ENCODE results near the gene DSCAM.

Gene DSCAM

DNA sequence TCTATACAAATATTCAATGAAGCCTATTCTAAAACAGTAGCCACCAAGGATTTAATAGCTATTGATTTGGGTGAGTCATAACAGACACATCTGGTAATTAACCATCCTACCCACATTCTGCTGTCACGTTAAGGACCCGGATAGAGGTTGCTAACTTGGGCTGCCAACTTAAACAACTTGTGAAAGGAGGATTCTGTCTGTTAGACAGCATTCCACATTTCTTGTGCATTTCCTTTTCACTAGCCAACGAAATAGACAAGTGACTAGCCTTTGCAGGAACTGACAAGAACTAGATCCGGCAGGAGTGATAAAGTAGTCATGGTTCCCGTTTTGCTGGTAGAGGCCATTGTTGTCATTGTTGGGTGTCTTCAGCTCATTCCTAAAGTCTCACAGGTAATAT is 9.5 kb downstream of the DSCAM start:
- DNase-seq (ENCODE audit: low spot score): no peak

DNA sequence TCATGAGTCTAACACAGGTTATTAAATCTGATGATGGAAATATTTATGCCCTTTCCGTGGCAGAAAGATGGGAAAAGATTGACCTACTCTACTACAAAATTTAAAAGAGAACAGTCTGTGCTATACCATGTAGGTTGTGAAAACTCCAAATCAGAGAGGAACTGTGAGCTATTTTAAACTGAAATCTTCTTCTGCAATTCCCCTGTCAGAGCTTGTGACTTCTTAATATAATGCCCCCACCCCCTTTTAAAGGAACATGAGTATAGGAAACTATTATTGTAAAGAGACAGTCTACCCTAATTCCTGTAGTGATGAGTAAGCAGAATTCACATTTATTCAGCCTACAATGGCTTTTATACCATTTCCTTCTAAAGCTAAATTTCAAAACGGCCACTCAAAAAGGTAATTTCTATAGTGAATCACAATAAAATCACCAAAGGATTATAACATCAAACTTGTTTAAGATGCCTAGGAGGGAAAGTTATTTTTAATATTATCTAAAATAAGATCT is 11.7 kb downstream of the DSCAM start:
- DNase-seq (ENCODE audit: low spot score): no peak

DNA sequence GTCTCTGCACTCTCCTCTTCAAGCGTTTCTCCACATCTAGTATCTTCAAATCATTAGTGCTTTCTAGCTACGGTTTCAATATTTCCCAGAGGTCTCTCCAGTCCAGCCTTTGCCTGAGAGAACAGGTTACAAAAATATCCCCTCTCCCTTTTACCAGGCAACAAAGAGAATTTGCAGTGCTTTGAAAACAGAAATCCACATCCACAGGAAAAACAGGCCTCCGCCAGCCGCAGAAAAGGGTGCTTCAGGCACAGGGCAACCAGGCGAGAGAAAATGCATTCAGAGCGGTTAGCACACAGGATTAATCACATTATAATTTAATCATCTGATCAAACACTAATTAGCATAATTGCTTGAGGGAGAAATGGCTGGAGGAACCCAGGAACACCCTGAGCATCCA is 13.8 kb downstream of the DSCAM start:
- no peak for DNase-seq (ENCODE audit: low spot score)

GRCh38 chr21:40832316-40832715 is 14.6 kb downstream of the DSCAM start:
- DNase-seq (ENCODE audit: low spot score): no peak

DNA sequence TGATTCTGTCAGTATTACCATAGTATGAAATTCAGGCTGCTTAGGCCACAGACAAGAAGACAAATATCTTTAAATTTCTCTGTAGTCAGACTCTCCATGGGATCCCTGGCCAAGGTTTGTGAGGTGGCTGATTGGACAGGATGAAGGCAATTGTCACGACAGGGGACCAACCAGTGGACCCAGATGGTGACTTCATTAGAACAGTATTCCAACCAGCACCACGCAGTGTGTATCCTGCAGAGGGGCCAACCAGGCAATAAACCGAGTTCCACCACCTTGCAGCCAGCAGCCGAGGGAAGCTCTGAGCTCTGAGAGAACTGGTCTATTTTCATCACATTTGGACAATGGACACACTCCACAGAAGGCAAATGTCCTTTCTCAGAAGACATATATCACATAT is 16.1 kb downstream of the DSCAM start:
- peak; percentile 9 for DNase-seq (ENCODE audit: low spot score)

DNA sequence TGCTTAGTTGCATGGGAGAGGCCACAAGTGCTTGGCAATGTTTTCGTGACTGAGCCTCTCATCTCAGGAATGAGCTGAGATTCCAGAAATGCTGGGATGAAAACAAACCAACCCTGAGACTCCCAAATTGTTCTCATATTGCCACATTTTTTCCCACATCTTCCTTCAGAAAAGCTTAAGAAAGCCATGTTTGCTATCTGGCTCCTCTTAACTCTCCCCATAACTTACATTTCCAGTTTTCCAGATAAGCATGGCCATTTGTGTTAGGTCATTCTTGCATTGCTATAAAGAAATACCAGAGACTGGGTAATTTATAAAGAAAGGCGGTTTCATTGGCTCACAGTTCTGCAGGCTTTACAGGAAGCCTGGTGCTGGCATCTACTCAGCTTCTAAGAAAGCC is 17.2 kb downstream of the DSCAM start:
- no peak for DNase-seq (ENCODE audit: low spot score)

GRCh38 chr21:40829308-40829707 is 17.6 kb downstream of the DSCAM start:
- DNase-seq (ENCODE audit: low spot score): no peak

DNA sequence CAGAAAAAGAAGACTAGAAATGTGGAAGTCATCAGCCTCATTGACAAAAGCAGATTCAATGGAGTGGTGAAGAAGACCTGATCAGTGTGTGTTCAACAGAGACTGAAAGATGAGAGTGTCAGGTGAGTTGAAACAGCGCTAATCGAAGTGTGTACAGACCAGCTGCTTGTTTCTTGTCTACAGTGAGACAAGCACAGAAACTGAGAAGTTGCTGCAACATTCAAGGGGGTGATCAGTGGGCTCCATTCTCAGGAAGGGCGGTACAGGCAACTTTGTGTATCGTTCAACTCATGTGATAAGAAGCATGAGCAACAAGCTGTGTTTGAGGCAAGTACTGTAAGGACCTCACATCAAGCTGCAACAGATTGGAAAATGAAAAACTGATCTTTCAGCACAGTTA is 19.4 kb downstream of the DSCAM start:
- DNase-seq (ENCODE audit: low spot score): no peak

DNA sequence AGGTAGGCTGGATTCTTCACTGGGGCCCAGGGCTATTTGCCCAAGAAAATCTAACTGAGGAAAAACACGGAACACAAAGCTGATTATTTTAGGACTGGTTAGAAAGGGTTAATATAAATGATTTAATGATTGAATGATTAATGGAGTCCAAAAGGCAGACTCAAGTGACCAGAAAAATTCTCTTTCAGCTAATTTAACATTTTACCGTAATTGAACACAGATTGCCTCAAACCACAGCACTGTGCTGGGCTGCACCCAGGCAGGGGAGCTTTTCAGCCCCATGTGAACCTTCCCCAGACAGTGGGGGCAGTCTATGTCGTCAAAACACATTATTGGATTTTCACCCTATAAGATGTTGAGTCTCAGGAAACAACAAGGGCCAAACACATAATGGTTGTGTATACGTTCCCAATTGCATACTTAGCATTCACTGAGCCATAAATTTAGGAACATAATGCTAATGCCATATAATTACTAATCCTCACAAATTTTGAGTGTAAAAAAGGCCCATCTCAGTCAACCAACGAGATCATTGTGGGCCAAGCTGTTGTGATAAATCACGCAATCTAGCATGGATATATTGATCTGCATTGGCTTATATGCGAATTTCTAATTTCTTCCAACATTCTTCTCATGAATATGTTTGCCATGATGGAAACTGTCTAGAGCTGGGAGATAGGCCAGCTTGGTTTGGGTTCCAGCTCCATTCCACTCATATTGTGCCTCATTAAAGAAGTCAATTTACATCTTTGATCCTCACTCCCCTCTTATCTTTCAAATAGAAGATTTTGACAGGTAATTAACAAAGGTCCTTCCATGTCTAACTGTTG is 27.7 kb downstream of the DSCAM start:
- no peak for DNase-seq (ENCODE audit: low spot score)

DNA sequence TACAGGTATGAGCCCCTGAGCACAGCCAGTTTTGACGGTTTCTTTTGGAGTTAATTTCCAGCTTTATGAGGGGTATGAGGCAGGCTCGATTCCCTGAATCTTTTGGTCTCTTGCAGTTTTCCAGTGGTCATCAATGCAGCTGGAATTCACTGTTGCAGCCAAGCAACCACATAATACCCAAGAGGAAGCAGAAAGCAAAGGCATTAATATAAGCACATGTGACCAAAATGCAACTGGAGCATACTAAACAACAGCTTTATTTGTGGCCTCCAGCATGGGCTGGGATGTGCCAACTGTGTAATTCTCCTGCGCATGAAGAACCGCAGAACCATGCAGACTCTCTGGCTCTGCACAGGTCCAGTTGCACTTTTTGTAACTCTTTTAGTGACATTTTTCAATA is 33.0 kb downstream of the DSCAM start:
- DNase-seq (ENCODE audit: low spot score): no peak

DNA sequence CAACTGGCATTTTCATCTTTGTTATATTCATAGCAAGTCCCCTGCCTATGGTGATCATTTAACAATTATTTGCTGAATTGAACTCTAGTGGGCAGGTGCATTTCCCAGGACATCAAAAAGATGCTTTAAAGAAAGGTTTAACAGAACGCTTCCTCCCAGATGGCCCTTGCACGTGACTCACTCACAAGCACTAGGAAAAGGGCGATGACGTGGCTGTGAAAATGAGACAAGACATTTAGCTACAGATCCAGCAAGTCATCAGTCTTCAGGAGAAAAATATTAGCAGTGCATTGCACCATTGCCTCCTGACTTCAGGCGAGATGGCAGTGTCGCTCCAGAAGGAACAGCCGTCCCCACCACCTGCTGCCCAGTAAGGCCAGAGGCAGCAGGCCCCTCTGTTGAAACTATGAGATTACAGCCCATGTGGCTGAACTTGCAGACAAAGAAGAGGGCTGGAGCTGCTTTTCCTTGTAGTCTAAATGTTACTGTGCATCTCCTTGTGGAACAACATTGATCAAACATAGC is 37.2 kb downstream of the DSCAM start:
- no peak for DNase-seq (ENCODE audit: low spot score)

DNA sequence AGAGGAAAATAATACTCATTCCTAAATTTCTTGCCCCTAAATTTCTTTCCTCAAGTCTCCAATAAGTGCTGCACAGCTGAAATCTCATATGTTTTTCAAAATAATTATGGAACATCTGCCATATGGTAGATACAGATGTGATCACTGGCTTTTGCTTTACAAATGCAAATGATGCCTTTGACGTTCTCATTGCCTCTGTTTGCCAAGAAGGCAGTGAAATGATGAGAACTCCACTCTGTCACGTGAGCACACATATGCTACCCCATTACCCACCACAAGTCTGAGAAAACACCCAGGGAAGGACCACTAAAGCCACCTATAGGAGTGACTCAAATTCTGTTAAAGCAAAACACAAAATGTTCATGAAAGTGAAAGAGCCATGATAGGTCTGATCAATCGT is 43.9 kb downstream of the DSCAM start:
- no peak for DNase-seq (ENCODE audit: low spot score)

DNA sequence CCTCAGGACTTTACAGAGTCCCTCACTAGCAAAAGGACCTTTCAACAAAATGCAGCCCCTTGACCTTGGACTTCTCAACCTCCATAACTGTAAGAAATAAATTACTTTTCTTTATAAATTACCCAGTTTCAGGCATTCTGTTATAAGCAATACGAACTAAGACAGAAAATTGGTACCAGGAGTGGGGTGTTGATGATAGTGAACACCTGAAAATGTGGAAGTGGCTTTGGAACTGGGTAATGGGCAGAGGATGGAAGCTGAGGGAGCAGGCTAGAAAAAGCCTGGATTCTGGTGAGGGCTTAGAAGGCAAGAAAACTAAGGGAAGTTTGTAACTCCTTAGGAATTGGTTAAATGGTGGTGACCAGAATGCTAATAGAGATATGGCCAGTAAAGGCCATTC is 46.8 kb downstream of the DSCAM start:
- no peak for DNase-seq (ENCODE audit: low spot score)

GRCh38 chr21:40797891-40798290 is 49.1 kb downstream of the DSCAM start:
- DNase-seq (ENCODE audit: low spot score): no peak

DNA sequence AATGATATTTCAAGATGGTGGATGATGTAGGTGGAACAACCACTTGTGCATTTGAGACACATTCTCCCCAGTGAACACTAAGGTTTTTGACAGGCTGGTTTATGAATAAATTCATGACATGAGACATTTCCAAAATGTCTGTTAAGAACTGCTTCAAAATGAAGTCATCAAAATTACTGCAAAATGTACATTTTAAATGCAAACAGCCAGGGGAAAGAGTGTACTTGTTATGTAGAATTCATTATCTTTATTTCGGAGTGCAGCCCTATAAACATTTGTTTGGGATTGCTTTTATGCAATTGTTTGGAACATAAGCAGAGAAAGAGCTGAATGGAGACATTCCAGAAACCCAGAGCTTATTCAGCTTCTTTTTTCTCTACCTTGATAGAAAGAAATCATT is 49.5 kb downstream of the DSCAM start:
- no peak for DNase-seq (ENCODE audit: low spot score)

DNA sequence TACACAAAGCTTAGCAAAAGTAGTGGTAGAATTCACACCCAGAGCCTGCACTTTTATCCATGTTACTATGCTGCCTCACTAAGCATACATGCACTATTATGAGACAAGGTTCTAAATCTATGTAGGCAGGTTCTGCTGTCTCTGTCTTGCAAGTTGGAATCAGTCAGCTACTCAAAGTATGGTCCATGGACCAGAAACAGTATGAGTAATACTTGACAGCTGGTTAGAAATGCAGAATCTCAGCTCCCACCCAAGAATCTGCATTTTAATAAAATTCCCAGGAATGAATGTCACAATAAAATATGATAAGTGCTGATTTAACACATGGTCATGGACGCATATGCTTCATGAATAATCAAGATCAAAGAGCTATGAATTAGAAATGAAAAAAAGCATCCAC is 50.5 kb downstream of the DSCAM start:
- no peak for DNase-seq (ENCODE audit: low spot score)

DNA sequence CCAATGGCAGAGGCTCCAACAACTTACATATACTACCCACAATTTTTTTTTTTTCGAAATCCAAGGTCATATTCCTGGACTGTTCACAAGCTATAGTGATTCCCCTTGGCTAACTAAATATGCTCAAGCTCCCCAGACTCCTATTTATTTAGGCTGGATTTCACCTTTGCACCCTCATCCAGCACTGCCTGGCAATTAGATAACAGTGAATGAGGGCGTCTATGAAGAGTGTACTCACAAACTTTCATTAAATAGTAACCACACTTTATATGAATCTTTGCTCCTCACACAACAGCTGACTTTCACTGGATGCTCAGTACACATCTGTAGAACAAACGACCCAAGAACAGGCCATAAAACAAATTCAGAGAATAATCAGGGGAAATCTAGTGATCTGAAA is 51.6 kb downstream of the DSCAM start:
- no peak for DNase-seq (ENCODE audit: low spot score)

DNA sequence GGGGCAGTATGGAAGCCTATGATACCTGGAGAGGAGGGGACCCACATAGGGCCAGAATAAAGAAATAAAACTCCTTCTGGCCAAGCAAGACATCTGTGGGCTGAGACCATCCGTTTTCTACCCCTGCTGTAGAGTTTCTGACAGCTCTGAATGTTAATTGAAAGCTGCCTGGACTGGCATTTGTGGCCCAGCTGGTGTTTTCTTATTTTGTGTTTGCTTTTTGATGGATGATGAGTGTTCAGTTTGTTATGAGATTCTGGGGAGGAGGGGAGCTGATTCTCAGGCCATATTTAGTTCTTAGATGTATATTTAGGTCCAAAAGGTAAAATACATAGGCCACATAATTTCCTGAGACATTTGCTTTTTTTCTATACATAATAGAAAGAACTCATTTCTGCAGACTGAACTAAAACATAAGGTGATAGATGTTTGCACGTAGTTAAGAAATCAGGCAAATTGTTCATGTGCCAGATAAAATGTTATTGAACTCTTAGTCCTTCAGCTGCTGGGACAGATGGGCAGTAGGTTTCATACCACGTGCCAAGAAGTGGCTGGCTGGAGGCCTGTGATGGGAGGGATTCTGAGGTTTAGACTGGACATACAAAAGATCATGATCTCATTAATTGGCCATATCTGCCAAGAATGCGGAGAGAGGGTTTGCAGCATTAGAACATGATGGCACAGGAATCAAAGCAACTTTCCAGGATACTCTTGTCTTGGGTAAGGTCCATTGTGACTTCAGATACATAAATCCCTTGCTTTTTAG is 54.1 kb downstream of the DSCAM start:
- no peak for DNase-seq (ENCODE audit: low spot score)

DNA sequence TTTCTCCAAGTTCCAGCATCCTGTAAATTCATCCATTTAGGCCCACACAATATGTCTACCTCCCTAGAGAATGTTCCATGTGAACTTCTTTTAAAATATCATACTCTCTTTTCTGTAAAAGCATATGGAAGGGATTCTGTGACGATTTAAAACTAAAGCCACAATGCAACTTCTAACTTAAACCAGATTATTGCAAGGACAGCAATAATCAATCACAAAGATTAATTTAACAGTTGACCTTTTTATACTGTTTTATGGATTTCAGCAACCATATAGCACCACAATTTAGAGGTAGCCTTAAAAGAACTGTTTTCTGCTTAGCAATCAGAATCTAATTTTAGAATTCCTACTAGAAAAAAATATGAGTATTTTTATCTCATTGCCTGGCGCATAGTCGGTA is 58.3 kb downstream of the DSCAM start:
- no peak for DNase-seq (ENCODE audit: low spot score)

- DNase-seq (ENCODE audit: low spot score): no peak
Measured at GRCh38 chr21:40783404-40783803, 63.6 kb downstream of the DSCAM start.

GRCh38 chr21:40770435-40771055 is 76.4 kb downstream of the DSCAM start:
- DNase-seq (ENCODE audit: low spot score): no peak

DNA sequence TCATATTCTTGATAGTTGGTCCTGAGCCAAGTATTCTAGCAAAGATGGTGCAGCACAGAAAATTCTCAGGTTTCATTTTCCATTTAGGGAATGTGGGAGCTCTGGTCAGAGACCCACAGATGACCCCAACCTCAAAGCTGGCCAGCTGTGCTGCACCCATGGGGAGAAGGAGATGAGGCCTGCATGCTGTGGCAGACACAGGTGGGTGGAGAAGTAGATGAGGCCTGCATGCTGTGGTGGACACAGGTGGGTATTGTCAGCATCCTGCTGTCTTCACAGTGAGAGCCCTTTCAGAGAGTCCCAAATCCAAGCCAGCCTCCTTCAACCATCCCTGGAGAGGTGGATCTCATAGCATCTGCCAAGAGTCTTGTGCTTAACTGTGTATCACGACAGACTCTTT is 77.7 kb downstream of the DSCAM start:
- DNase-seq (ENCODE audit: low spot score): no peak

GRCh38 chr21:40768056-40768455 is 78.9 kb downstream of the DSCAM start:
- DNase-seq (ENCODE audit: low spot score): no peak

All from kidney tubule cell (primary cell).